HepG2 (cell line): Measurements from ENCODE around the gene DPY19L1. TPM values are rescaled to one million over a fixed set of nuclear protein-coding genes. Genes with fewer than 3 reads are reported as not detected.

Source experiments
- GATA4 ChIP-seq: sonication (generic); IDR thresholded peaks from 2 replicates; pipeline ENCODE4 v1.6.1; 2016; ENCODE audit warnings: antibody characterized with exemption, low read depth, borderline replicate concordance
- NFE2 ChIP-seq: sonication (generic); formaldehyde crosslinking; IDR thresholded peaks from 2 replicates; pipeline ENCODE4 v1.4.0; 2020; ENCODE audit warnings: missing genetic modification reagents
- PHB2 ChIP-seq: fragments of 450-650 bp; IDR thresholded peaks from 2 replicates; pipeline ENCODE4 v1.6.1; 2018; ENCODE audit not compliant: partially characterized antibody
- POLR2G ChIP-seq: fragments of 200-400 bp; formaldehyde crosslinking; IDR thresholded peaks from 2 replicates; pipeline ENCODE4 v1.6.1; 2018; ENCODE audit warnings: mild to moderate bottlenecking, low read depth, low read length, moderate library complexity
- SMYD3 ChIP-seq: sonication (generic); formaldehyde crosslinking; IDR thresholded peaks from 2 replicates; pipeline ENCODE4 v1.8.1; 2023; ENCODE audit warnings: mild to moderate bottlenecking, missing genetic modification reagents
- SRSF9 ChIP-seq: fragments of 200-400 bp; formaldehyde crosslinking; IDR thresholded peaks from 2 replicates; pipeline ENCODE4 v1.6.1; 2018; ENCODE audit warnings: borderline replicate concordance, mild to moderate bottlenecking, low read depth, low read length; ENCODE audit not compliant: insufficient read depth, poor library complexity, severe bottlenecking
- TBL1XR1 ChIP-seq: fragments of 150-350 bp; IDR thresholded peaks from 2 replicates; pipeline ENCODE4 v1.6.1; 2014; ENCODE audit warnings: borderline replicate concordance, low read length; ENCODE audit not compliant: partially characterized antibody
- ZEB1 ChIP-seq: IDR thresholded peaks from 2 replicates; pipeline ENCODE4 v1.6.1; 2012; ENCODE audit warnings: mild to moderate bottlenecking, low read depth, inconsistent platforms; ENCODE audit not compliant: insufficient replicate concordance
- ZFP36L1 ChIP-seq: sonication (generic); formaldehyde crosslinking; IDR thresholded peaks from 2 replicates; pipeline ENCODE4 v1.8.0; 2022; ENCODE audit warnings: mild to moderate bottlenecking, missing genetic modification reagents, moderate library complexity
- ZNF207 ChIP-seq: fragments of 450-650 bp; IDR thresholded peaks from 2 replicates; pipeline ENCODE4 v1.6.1; 2016; ENCODE audit warnings: antibody characterized with exemption, borderline replicate concordance
- ZNF235 ChIP-seq: sonication (generic); formaldehyde crosslinking; IDR thresholded peaks from 2 replicates; pipeline ENCODE4 v1.8.1; 2023; ENCODE audit warnings: mild to moderate bottlenecking, missing genetic modification reagents, borderline replicate concordance
- ZNF333 ChIP-seq: sonication (generic); formaldehyde crosslinking; IDR thresholded peaks from 2 replicates; pipeline ENCODE4 v1.4.0; 2020; ENCODE audit warnings: mild to moderate bottlenecking, missing genetic modification reagents, borderline replicate concordance
- ZNF484 ChIP-seq: sonication (generic); formaldehyde crosslinking; IDR thresholded peaks from 2 replicates; pipeline ENCODE4 v1.5.1; 2020; ENCODE audit warnings: mild to moderate bottlenecking, low read depth, missing genetic modification reagents, borderline replicate concordance
- ZNF720 ChIP-seq: sonication (generic); formaldehyde crosslinking; IDR thresholded peaks from 2 replicates; pipeline ENCODE4 v1.4.0; 2020; ENCODE audit warnings: missing genetic modification reagents
- ZNF737 ChIP-seq: sonication (generic); formaldehyde crosslinking; IDR thresholded peaks from 2 replicates; pipeline ENCODE4 v1.5.0; 2020; ENCODE audit warnings: missing genetic modification reagents, mild to moderate bottlenecking, borderline replicate concordance
- ZNF891 ChIP-seq: sonication (generic); formaldehyde crosslinking; IDR thresholded peaks from 2 replicates; pipeline ENCODE4 v1.5.0; 2020; ENCODE audit warnings: mild to moderate bottlenecking, missing genetic modification reagents
- polyA plus RNA-seq, 8 experiments: library from polyadenylated mRNA; depleted of rRNA in 3 of 8; stranded (reverse) in 7 of 8; unstranded in 1 of 8; fragments of >200 nt; fragmentation: Illumina TruSeq in 4 of 8; extraction: Trizol in 4 of 8; gene quantifications; 2 replicates each; pipeline versions ENCODE4 v1.2.1 to v1.2.3, GENCODE V29; 2011 to 2016; ENCODE audit warnings: low read depth in 4 of 8, missing spikeins in 1 of 8, mixed read lengths in 1 of 8; ENCODE audit not compliant: insufficient read depth in 1 of 8
- total RNA-seq, 5 experiments: library from RNA; depleted of rRNA; stranded (reverse); fragments of >200 nt; fragmentation: Illumina TruSeq; extraction: Trizol; gene quantifications; 2 replicates each; pipeline ENCODE4 v1.2.3, GENCODE V29; 2016; ENCODE audit warnings: low read depth in 1 of 5
- TF ChIP-seq, protein P1 (sequence below): sonication (generic); formaldehyde crosslinking; IDR thresholded peaks from 2 replicates; pipeline ENCODE4 v1.4.0; 2020; ENCODE audit warnings: missing genetic modification reagents
- TF ChIP-seq, protein P2 (sequence below): sonication (generic); formaldehyde crosslinking; IDR thresholded peaks from 2 replicates; pipeline ENCODE4 v1.4.0; 2020; ENCODE audit warnings: mild to moderate bottlenecking, missing genetic modification reagents
- TF ChIP-seq, protein P3 (sequence below): sonication (generic); formaldehyde crosslinking; conservative IDR thresholded peaks from 2 replicates; pipeline ENCODE4 v1.8.0; 2022; ENCODE audit warnings: low read depth, missing genetic modification reagents
- TF ChIP-seq, protein P4 (sequence below): sonication (generic); formaldehyde crosslinking; IDR thresholded peaks from 2 replicates; pipeline ENCODE4 v1.5.0; 2020; ENCODE audit warnings: missing genetic modification reagents

The DPY19L1 gene
- total and polyA plus RNA-seq, 2 of the 13 experiments (the other 11 are each of a cell fraction or from before 2014, with no cell fraction given), result 18.9 to 32.6 TPM

DNA sequence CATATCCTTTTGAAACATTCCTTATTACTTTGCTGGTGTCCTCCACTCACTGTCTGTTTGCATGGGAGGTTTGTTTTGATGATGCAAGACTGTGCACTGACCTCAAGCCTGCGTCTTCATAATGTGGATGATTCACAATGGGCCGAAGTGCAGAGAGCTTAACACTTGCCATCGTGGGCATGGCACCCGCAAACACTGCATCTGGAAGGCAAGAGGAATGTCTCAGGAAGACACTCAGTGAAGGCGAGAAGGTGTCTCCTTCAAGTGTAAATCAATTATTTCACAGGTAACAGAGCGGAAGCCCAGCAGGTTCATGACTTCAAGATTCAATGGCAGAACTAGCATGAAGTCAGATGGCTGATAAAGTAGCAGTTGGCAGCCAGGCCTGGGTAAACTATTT lies 98.1 kb downstream of the DPY19L1 start (continued):
- TF ChIP-seq, protein P1, sequence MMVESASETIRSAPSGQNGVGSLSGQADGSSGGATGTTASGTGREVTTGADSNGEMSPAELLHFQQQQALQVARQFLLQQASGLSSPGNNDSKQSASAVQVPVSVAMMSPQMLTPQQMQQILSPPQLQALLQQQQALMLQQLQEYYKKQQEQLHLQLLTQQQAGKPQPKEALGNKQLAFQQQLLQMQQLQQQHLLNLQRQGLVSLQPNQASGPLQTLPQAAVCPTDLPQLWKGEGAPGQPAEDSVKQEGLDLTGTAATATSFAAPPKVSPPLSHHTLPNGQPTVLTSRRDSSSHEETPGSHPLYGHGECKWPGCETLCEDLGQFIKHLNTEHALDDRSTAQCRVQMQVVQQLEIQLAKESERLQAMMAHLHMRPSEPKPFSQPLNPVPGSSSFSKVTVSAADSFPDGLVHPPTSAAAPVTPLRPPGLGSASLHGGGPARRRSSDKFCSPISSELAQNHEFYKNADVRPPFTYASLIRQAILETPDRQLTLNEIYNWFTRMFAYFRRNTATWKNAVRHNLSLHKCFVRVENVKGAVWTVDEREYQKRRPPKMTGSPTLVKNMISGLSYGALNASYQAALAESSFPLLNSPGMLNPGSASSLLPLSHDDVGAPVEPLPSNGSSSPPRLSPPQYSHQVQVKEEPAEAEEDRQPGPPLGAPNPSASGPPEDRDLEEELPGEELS, result peak; percentile 78
- no peak for TF ChIP-seq ZNF207
- no peak for TF ChIP-seq POLR2G
- no peak for TF ChIP-seq ZNF891
- no peak for TF ChIP-seq ZNF333 (CRISPR knock-in tag)
- TF ChIP-seq ZFP36L1 (CRISPR knock-in tag), result no peak
- TF ChIP-seq ZEB1, result no peak
- TF ChIP-seq ZNF484 (CRISPR knock-in tag), result no peak
- TF ChIP-seq, protein P2, sequence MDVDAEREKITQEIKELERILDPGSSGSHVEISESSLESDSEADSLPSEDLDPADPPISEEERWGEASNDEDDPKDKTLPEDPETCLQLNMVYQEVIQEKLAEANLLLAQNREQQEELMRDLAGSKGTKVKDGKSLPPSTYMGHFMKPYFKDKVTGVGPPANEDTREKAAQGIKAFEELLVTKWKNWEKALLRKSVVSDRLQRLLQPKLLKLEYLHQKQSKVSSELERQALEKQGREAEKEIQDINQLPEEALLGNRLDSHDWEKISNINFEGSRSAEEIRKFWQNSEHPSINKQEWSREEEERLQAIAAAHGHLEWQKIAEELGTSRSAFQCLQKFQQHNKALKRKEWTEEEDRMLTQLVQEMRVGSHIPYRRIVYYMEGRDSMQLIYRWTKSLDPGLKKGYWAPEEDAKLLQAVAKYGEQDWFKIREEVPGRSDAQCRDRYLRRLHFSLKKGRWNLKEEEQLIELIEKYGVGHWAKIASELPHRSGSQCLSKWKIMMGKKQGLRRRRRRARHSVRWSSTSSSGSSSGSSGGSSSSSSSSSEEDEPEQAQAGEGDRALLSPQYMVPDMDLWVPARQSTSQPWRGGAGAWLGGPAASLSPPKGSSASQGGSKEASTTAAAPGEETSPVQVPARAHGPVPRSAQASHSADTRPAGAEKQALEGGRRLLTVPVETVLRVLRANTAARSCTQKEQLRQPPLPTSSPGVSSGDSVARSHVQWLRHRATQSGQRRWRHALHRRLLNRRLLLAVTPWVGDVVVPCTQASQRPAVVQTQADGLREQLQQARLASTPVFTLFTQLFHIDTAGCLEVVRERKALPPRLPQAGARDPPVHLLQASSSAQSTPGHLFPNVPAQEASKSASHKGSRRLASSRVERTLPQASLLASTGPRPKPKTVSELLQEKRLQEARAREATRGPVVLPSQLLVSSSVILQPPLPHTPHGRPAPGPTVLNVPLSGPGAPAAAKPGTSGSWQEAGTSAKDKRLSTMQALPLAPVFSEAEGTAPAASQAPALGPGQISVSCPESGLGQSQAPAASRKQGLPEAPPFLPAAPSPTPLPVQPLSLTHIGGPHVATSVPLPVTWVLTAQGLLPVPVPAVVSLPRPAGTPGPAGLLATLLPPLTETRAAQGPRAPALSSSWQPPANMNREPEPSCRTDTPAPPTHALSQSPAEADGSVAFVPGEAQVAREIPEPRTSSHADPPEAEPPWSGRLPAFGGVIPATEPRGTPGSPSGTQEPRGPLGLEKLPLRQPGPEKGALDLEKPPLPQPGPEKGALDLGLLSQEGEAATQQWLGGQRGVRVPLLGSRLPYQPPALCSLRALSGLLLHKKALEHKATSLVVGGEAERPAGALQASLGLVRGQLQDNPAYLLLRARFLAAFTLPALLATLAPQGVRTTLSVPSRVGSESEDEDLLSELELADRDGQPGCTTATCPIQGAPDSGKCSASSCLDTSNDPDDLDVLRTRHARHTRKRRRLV, result no peak
- TF ChIP-seq SMYD3 (CRISPR knock-in tag), result no peak
- TF ChIP-seq, protein P3, sequence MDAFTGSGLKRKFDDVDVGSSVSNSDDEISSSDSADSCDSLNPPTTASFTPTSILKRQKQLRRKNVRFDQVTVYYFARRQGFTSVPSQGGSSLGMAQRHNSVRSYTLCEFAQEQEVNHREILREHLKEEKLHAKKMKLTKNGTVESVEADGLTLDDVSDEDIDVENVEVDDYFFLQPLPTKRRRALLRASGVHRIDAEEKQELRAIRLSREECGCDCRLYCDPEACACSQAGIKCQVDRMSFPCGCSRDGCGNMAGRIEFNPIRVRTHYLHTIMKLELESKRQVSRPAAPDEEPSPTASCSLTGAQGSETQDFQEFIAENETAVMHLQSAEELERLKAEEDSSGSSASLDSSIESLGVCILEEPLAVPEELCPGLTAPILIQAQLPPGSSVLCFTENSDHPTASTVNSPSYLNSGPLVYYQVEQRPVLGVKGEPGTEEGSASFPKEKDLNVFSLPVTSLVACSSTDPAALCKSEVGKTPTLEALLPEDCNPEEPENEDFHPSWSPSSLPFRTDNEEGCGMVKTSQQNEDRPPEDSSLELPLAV (CRISPR knock-in tag), result no peak
- TF ChIP-seq TBL1XR1, result no peak
- TF ChIP-seq ZNF737, result 0 out of 2 replicates have a peak, but pooled peaks have one; percentile 32
- no peak for TF ChIP-seq NFE2 (CRISPR knock-in tag)
- TF ChIP-seq PHB2, result no peak
- no peak for TF ChIP-seq ZNF720 (CRISPR knock-in tag)
- TF ChIP-seq, protein P4, sequence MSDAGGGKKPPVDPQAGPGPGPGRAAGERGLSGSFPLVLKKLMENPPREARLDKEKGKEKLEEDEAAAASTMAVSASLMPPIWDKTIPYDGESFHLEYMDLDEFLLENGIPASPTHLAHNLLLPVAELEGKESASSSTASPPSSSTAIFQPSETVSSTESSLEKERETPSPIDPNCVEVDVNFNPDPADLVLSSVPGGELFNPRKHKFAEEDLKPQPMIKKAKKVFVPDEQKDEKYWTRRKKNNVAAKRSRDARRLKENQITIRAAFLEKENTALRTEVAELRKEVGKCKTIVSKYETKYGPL (CRISPR knock-in tag), result no peak
- TF ChIP-seq GATA4, result no peak
- TF ChIP-seq SRSF9, result no peak
- TF ChIP-seq ZNF235 (CRISPR knock-in tag), result no peak
